HG03108 (cell line): Measurements from ENCODE around the gene CDK5RAP2.
"Not testable (repeated sequence)": the region's sequence is repeated elsewhere in the genome, so short reads cannot be mapped to it uniquely, and the experiment has no call there.

Experiments
- ATAC-seq: cut with Tn5 transposase; IDR thresholded peaks from one replicate; pipeline ENCODE4 v1.9.1; 2021; ENCODE audit warnings: moderate library complexity; ENCODE audit not compliant: unreplicated experiment

CDK5RAP2 gene

DNA sequence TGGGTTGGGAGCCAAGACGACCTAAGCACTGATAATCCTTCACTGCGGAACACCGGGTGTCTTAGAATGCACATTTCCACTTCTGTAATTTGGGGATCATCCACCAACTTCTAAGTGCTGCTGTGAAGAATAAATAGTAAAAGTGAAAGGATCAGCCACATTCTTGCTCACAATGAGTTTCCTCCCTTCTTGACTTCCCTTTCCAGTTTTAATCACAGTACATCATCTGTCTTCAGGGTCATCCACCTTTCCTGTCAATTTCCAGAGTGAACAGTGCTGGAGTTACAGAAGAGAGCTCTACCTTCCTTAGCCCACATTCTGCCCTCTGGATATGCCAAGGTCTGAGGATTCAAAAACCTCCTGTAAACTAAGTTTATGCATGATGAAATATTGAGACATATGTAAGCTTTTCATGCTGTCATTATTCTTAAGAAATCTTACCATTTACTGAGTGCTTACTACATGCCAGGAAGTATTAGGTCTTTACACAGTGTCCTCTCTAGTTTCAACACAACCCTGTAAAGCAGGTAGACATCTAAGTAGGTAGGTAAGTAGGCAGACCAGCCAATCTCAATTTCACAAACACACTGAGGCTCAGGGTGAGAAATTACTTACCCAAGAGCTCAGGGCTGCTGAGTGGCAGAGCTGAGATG, 105.2 kb downstream of the CDK5RAP2 start:
- ATAC-seq, result no peak

GRCh38 chr9:120473608-120474007, 106.4 kb downstream of the CDK5RAP2 start:
- ATAC-seq, result no peak

- no peak for ATAC-seq
Observed at GRCh38 chr9:120465685-120466407, 114.1 kb downstream of the CDK5RAP2 start.

DNA sequence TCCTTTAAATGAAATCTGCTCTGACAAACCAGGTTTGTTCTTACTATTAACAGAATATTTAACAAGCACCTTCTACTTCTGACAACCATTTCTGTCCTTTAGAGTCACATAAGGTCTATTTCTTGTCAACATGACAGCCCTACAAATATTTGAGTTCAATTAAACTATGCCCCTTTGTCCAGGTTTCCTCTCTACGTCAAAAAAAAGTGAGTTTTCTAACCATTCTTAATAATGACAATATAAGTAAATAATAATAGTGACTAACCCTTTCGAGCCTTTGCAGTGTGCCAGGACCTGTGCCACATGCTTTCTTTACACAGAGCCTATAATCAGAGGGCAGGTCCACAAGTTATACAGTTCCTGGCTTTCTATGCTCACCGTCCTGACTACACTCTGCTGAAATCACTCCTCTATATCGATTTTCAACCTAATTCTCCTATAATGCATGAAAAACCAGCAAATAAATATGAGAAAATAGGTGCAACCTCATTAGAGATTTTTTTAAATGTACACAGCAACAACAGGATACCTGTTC, 115.0 kb downstream of the CDK5RAP2 start:
- no peak for ATAC-seq

DNA sequence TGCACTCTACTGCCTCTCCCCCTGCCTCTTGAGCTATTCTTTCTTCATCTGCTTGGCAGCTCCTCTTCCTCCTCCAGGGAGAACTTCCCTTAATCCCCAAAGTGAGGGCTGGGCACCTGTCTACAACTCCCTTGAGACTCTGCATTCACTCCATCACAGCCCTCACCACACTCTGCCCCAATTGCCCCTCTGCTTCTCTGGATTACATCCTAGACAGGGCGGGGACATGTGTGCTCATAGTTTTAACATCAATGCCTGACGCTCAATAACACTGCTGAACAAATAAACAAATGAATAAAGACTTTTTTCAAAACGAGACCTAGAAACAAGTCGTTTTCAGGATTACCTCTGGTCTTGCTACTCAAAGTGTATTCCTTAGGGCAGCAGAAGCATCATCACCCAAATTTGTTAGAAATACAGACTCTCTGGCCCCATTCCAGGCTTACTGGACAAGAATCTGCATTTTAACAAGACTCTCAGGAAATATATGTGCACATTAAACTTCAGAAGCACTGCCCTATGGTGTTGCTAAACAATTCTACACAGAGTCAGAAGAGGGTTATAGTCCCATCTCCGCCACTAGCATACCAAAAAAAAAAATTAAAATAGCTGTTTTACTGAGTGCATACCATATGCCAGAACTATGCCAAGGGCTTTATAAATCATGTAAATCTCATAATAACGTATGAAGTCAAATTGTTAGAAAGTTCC, 115.6 kb downstream of the CDK5RAP2 start:
- no peak for ATAC-seq

- no peak for ATAC-seq
Observed at GRCh38 chr9:120463765-120464164, 116.2 kb downstream of the CDK5RAP2 start.

DNA sequence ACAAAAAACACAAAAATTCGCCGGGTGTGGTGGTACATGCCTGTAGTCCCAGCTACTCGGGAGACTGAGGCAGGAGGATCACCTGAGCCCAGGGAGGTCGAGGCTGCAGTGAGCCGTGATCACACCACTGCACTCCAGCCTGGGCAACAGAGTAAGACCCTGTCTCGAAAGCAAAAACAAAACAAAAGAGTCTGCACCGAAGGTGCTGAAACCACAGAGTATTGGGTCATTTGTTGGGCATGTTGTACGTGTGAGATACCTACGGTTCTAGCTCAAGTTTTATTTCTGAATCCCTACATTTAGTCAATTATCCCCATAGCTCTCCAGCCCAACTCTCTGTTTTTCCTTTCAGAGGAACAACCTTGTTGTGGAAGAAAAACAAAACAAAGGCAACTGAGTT, 118.3 kb downstream of the CDK5RAP2 start:
- not testable (repeated sequence) for ATAC-seq

- ATAC-seq, result no peak
Observed at GRCh38 chr9:120456218-120456617, 123.7 kb downstream of the CDK5RAP2 start.

DNA sequence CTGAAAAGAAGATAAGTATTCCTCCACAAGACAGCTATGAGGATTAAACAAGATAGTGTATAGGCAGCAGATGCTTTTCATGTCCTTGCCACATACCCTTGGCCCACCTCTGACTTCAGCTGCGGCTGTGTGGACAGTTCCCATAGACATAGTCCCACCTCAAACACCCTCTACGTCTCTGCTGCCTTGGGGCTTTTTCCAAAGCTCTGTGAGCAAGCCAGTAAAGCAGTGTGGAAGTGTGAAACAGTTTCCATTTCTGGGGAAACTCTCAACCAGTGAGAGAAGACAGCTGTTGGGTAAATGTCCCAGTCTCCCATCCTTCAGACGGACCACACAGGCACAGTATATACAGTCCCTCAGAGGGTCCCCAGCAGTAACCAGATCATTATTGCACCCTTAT, 125.5 kb downstream of the CDK5RAP2 start:
- no peak for ATAC-seq

GRCh38 chr9:120453792-120454191, 126.2 kb downstream of the CDK5RAP2 start:
- no peak for ATAC-seq

GRCh38 chr9:120452631-120453030, 127.3 kb downstream of the CDK5RAP2 start:
- no peak for ATAC-seq

DNA sequence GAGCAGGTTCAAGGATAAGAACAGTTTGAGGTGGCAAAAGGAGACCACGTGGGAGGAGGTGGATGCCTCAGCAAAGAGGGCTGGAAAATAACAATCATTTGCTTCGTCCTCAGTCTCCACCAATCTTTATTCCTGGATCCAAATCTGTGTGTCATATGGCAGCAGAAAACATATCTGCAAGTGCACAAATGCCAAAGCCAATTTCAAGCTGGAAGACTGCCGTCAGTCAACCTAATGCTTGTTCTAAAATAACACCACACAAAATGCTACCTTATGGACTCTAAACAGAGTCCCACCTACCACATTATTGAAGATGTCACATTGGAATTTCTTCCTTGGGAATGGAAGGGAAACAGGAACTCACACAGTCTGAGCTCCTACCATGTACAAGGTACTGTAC, 129.1 kb downstream of the CDK5RAP2 start:
- no peak for ATAC-seq

- no peak for ATAC-seq
Observed at GRCh38 chr9:120449566-120449965, 130.4 kb downstream of the CDK5RAP2 start.

DNA sequence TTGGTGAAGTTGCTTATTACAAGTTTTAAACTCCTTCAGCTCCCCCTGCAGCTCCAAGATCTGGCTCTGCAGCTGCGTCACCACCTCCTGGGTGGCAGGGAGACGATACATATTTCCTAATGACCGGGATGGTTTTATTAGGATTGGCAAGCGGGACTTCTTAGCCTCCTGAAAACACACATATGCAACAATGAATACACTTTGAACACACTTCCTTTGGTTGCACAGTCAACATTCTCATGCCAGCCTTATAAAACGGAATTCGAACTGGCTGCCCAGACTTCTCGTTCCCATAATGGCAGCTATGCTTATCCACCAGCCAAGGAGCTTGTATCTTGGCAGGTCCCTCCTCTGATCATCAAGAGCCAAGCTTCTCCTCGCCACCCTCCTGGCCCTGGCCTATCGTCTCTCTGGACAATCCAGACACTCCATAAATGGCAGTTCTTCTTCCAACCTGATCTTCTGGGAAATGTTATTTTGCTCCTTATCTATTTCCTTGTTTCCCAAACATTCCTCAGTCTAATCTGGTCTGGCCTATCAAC, 131.9 kb downstream of the CDK5RAP2 start:
- no peak for ATAC-seq

DNA sequence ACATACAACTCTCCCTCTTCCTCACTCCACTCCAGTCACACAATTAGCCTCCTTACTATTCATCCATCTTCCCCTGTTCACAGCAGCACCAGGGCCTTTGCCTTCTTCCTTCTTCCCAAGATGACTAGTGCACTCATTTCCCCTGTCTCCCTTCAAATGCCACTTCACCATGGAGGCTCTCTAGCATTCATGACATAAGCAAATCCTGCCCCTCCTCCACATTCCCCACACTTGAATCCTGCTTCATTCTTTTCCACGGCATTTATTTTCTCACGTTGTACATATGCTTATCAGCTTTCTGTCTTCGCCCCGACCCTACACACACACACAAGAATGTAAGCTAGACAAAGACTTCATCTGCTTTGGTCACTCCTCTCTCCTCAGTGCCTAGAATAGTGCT, 133.3 kb downstream of the CDK5RAP2 start:
- no peak for ATAC-seq

- no peak for ATAC-seq
Observed at GRCh38 chr9:120443976-120444375, 136.0 kb downstream of the CDK5RAP2 start.

GRCh38 chr9:120443489-120443888, 136.5 kb downstream of the CDK5RAP2 start:
- no peak for ATAC-seq

DNA sequence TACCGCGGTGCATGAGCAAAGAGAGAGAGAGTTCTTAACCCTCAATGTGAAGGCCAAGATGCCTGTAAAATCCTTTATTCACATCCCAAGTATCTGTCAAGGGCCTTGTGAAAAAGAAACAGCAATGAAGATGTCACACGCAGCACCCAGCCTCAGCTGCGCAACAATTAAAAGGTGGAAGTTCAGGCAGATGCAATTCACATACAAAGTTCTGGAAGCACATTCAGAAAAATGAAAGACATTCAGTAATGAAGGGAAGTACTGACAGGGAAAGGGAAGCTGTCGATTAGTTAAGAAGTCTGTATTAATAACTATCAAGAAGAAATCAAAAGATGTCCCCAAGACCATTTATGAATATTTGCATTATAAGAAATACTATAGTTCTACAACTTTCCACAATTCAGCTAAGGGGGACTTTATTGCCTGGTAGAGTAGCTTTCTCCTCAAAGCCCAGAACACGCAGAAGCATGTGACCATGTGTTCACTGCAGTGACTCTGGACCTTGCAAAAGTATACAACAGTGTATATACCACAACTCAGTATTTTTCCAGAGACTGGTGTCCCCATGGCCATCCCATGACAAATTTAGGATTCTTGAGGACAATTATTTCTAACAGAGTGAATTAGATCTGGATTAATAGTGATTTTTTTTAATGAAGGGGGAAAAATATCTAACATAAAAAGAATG, 137.5 kb downstream of the CDK5RAP2 start:
- ATAC-seq, result no peak

DNA sequence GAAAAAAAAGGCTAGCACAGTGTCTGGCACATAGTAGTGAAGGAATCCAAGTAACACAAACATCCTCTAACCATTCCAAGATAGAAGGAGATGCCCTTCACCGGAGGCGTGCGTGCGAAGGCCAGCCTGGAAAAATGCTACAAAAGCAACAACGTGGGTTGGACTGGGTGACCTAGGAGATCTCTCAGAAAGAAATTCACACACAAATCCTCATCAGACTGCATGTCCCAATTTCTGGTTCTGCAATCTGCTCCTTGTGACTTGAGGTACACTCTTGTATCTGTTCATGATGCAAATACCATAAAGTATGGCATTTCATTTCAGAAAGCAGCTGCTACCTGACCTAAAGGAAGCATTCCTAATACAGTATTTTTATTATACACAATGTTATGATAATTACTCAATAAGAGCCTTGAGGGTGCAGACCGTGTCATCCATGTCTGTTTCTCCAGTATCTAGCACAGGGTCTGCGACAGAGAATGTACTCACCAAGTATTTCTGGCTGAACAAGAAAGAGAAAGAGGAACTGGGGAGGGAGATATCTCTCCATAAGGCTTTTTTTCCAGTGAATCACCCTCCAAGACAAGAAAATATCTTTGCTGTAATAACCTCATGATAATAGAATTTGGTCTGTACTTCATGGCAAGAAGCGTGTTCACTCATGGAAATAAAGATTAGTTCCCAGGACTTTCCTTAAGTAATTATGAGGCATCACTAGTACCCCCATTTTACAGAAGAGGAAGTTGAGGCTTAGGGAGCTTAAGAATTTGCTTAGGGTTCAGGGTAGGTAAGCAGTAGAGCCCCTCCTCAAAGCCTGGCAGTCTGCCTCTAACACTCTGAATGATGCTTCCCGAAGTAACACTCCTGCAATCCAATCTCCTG, 138.3 kb downstream of the CDK5RAP2 start:
- no peak for ATAC-seq

GRCh38 chr9:120440791-120441190, 139.2 kb downstream of the CDK5RAP2 start:
- no peak for ATAC-seq
